Duodenal mucosa (tissue), 2 donors: ENCODE data around the gene DENND10.
"Not testable (repeated sequence)": the region's sequence is repeated elsewhere in the genome, so short reads cannot be mapped to it uniquely, and the experiment has no call there.

ENCODE experiments used
- H3K27ac ChIP-seq: one replicate; pipeline ENCODE4 v1.7.0; 2013; ENCODE audit warnings: low read depth, low read length
- H3K27me3 ChIP-seq, 2 donors: one replicate each; pipeline ENCODE4 v1.7.0; 2013; ENCODE audit warnings: low read length in 2 of 2, control low read depth in 1 of 2; ENCODE audit not compliant: insufficient read depth in 2 of 2, control insufficient read depth in 1 of 2
- H3K36me3 ChIP-seq, 2 donors: one replicate each; pipeline ENCODE4 v1.7.0; 2013; ENCODE audit warnings: low read length in 2 of 2, control low read depth in 1 of 2; ENCODE audit not compliant: insufficient read depth in 2 of 2, control insufficient read depth in 1 of 2
- H3K4me1 ChIP-seq, 2 donors: one replicate each; pipeline ENCODE4 v1.7.0; 2013; ENCODE audit warnings: low read length in 2 of 2, control low read depth in 1 of 2; ENCODE audit not compliant: insufficient read depth in 2 of 2, control insufficient read depth in 1 of 2
- H3K4me3 ChIP-seq, 2 donors: one replicate each; pipeline ENCODE4 v1.7.0; 2013; ENCODE audit warnings: low read length in 2 of 2, low read depth in 1 of 2
- H3K9ac ChIP-seq, 2 donors: one replicate each; pipeline ENCODE4 v1.7.0; 2013; ENCODE audit warnings: low read length in 2 of 2, low read depth in 1 of 2
- H3K9me3 ChIP-seq, 2 donors: one replicate each; pipeline ENCODE4 v1.7.0; 2013; ENCODE audit warnings: low read length in 2 of 2, control low read depth in 1 of 2; ENCODE audit not compliant: control insufficient read depth in 1 of 2

Gene DENND10

DNA sequence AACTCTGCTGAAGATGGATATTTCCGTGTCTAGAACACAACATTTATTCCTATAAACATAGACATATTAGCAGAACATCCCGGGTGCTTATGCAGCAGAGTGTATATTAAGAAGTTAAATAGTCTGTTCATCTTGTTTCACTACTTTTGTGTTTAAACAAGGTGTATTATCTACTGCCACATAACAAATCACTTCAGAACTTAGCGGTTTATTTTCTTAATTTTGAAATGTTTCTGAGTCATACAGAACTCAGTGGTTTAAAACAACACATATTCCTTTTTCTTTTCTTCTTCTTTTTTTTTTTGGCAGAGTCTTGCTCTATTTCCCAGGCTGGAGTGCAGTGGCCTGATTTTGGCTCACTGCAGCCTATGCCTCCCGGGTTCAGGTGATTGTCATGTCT is 25.8 kb downstream of the DENND10 start:
- Histone ChIP-seq H3K9ac (no peak overlapping the region), H3K4me1 (peaks cover 0 to 5% of the 10 kb centered on the region in 2 donors), H3K9me3 (no peaks in the 10 kb centered on the region), H3K27me3 (no peaks in the 10 kb centered on the region), H3K36me3 (peaks cover 11 to 36% of the 10 kb centered on the region in 2 donors), H3K27ac (no peak overlapping the region), H3K4me3 (no peak overlapping the region)

DNA sequence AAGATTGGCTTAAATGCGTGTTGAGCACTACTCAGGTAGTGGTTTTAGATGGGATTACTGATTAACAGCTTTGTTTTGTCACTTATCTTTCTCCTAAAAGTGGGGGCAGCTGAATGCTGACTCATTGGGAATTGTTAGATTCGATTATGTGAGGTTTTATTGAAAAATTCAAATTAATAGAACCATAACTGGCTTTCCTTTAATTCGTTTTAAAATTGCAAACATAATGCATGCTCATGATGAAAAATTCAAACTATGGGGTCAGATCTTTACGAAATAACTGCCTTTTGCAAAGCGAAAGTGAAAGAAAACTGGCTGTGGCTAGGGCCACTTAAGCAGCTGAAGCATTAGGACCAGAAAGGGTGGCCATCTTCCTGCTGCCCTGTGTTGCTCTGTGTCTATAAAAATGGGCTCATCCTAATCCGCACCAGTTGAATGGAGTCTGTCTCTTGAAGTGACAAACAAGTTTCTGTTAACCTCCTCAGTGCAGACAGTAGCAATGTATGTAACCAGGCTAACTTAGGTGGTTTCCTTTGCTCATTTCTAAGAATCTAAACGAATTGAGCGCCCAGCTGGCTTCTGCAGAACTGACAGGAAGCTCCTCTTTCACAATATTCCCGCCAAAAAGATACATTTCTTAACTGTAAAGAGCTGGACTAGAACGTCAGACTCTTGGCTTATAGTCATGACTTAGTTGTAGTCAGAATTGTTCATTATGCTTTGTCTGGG is 27.8 kb downstream of the DENND10 start:
- Histone ChIP-seq H3K9me3 (no peaks in the 10 kb centered on the region), H3K27me3 (no peaks in the 10 kb centered on the region), H3K9ac (peak overlapping the region; percentile 27 to 51), H3K36me3 (peaks cover 11 to 26% of the 10 kb centered on the region in 2 donors), H3K4me1 (peaks cover 0 to 5% of the 10 kb centered on the region in 2 donors), H3K27ac (no peak overlapping the region), H3K4me3 (peak overlapping the region; percentile 57 to 66)

DNA sequence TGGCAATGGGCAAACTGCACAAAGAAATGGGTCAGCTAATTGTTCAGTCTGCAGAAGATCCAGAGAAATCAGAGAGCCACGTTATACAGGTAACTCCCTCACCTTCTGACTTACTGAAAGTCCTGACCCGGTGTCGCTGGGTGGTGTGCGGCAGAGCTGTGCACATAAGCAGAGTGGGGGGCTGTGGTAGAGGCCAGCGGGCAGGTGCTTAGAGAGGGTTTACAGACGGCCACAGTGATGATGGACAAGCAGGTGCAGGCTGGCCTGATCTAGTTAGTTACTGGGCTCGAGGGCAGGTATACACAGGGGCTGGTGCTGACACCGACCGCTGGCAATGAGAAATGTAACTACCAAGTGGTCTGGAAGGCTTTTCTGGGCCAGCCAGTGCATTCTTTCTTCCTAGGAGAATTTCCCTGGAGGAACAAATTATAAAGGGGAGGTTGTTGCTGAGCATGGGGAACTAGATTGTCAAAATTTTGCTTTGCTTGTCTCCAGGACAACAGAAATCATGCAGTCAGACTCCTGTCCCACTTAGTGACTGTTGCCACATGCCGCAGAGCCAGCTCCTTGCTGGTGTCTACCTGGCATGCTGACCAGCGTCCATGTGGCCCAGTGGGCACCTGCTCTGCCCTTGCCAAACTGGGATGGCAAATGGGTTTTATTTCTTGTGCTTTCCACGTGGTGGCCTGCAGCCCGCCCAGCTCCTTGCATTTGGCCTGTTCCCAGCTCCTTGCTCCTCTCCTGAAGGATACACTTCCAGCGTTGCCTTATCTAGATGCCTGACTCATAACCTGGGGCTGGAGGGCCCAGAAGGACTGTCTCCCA is 28.8 kb downstream of the DENND10 start:
- Histone ChIP-seq H3K27me3 (no peaks in the 10 kb centered on the region), H3K4me3 (no peak overlapping the region), H3K36me3 (peaks cover 11 to 26% of the 10 kb centered on the region in 2 donors), H3K4me1 (peaks cover 0 to 5% of the 10 kb centered on the region in 2 donors), H3K27ac (no peak overlapping the region), H3K9ac (no peak overlapping the region), H3K9me3 (no peaks in the 10 kb centered on the region)

DNA sequence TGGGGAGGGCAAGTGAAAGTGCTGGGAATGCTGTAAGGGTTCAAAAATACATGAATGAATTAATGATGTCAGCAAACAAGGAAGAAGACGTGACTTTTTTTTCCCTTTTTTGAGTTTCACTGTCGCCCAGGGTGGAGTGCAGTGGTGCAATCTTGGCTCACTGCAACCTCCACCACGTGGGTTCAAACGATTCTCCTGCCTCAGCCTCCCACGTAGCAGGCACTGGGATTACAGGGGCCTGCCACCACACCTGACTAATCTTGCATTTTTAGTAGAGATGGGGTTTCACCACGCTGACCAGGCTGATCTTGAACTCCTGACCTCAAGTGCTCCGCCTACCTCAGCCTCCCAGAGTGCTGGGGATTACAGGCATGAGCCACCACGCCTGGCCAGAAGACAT is 30.0 kb downstream of the DENND10 start:
- H3K27ac ChIP-seq: no peak overlapping the region
- H3K36me3 ChIP-seq: peaks cover 11 to 33% of the 10 kb centered on the region in 2 donors

DNA sequence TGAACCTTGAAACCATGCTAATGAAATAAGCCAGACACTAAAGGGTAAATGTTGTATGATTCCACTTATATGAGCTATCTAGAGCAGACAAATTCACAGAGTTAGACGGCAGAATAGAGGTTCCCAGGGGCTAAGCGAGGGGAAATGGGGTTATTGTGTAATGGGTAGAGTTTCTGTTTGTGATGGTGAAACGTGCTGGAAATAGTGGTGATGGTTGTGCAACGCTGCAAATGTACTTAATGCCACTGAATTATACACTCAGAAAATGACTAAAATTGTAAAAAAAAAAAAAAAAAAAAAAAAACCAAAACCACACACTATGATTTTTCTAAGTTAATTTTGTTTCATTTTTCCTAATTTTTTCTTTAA is 31.6 kb downstream of the DENND10 start:
- Histone ChIP-seq H3K4me1 (peaks cover 0 to 5% of the 10 kb centered on the region in 2 donors), H3K9me3 (no peaks in the 10 kb centered on the region), H3K9ac (no peak overlapping the region), H3K4me3 (no peak overlapping the region), H3K27ac (no peak overlapping the region), H3K36me3 (peaks cover 3 to 42% of the 10 kb centered on the region in 2 donors), H3K27me3 (no peaks in the 10 kb centered on the region)

More for the DNA sequence above, 30.0 kb downstream of the DENND10 start:
- no peaks in the 10 kb centered on the region for H3K9me3 ChIP-seq
- H3K9ac ChIP-seq: no peak overlapping the region
- H3K27me3 ChIP-seq: no peaks in the 10 kb centered on the region
- no peak overlapping the region for H3K4me3 ChIP-seq
- H3K4me1 ChIP-seq: peaks cover 0 to 5% of the 10 kb centered on the region in 2 donors

DNA sequence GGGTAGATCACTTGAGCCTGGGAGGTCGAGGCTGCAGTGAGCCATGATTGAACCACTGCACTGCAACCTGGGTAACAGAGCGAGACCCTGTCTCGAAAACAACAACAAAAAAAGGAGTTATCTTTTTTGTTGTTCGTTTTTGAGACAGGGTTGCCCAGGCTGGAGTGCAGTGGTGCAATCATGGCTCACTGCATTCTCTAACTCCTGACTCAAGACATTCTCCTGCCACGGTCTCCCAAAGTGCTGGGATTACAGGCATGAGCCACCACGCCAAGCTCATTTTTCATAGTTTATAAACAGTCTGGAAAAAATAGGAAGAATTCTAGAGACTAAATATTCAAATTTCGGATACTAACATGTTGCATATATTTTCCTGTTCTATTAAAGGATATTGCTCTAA is 32.2 kb downstream of the DENND10 start:
- Histone ChIP-seq H3K36me3 (peaks cover 3 to 44% of the 10 kb centered on the region in 2 donors), H3K9me3 (no peaks in the 10 kb centered on the region), H3K9ac (no peak overlapping the region), H3K27me3 (no peaks in the 10 kb centered on the region), H3K4me3 (no peak overlapping the region), H3K27ac (no peak overlapping the region), H3K4me1 (peaks cover 0 to 5% of the 10 kb centered on the region in 2 donors)

DNA sequence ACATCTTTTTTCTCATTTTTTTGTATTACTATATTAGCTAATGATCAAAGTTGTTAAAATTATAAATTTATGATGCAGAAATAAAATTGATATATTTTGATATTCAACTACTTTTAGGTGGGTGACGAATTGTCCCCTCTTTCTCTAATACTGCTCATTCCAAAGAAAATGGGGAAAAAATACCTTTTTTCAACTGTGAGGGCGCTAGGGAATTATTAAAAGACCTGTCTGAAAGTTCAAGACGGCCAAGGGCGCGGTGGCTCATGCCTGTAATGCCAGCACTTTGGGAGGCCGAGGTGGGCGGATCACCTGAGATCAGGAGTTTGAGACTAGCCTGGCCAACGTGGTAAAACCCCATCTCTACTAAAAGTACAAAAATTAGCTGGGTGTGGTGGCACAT is 34.0 kb downstream of the DENND10 start:
- H3K9me3 ChIP-seq, H3K4me1 ChIP-seq, H3K27me3 ChIP-seq, H3K27ac ChIP-seq, H3K9ac ChIP-seq, H3K4me3 ChIP-seq: not testable (repeated sequence)
- H3K36me3 ChIP-seq: peaks cover 0 to 38% of the 10 kb centered on the region in 2 donors

DNA sequence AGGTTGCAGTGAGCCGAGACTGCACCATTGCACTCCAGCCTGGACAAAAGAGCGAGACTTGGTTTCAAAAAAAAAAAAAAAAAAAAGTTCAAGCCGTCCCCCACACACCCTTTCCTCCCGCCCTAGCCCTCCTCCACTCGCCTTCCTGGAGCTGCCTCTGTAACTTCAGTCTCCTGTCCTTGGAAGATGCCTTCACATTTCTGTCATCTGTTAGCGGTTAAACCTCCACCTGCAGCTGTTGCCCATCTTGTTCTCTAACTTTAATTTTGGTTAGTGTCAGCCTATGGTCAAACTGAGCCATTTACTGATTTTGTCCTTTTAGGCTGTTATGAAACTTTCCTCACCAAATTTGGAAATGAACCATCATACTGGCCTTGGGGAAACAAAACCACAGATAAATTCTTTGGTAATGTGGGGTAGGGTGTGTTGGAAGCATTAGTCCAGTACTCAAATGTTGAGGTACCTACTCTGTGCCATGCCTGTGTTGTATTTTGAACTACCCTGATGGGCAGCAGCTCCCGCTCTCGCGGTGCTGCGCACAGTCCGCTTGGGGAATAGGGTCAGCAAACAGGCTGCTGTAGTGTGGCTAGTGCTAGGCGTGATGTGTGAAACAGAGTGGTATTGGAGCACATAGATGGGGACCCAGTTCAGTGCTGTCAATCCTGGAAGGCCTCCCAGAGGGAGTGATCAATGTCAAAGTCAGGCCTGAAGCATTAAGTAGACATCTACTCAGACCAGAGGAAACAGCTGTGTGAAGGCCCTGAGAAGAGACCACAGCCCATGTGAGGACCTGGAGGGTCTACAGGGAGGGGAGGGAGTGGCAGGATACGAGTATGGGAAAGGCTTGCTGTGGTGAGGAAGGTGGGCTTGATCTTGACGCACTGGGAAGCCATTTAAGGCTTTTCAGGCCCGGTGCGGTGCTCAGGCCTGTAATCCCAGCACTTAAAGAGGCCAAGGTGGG is 34.7 kb downstream of the DENND10 start:
- Histone ChIP-seq H3K27ac (no peak overlapping the region), H3K27me3 (no peaks in the 10 kb centered on the region), H3K9me3 (no peaks in the 10 kb centered on the region), H3K4me3 (no peak overlapping the region), H3K4me1 (no peaks in the 10 kb centered on the region), H3K9ac (no peak overlapping the region), H3K36me3 (peaks cover 0 to 31% of the 10 kb centered on the region in 2 donors)

DNA sequence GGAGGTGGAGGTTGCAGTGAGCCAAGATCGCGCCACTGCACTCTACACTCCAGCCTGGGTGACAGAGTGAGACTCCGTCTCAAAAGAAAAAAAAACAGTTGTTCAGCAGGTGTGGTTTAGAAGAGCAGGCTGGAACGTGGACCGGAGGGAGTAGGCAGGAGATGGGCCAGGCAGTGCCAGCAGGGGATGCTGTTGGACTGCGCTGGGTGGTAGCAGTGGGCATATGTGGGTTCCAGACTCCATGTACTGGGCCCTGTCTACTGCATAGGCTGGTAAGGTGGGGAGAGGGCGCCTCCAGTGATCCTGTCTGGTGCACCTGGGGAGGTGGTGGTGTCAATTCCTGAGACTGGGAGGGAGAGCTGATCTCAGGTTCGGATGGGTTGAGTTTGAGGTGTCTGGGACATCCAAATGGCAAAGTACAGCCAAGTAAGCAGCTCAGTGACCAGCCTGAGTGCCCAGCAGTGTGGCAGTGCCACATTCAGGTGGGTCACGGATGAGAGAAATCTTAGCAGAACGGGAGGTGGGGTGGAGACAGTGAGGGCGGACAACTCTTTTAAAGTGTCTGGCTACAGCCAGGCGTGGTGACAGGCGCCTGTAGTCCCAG is 35.7 kb downstream of the DENND10 start:
- Histone ChIP-seq H3K4me1 (peaks cover 0 to under 1% of the 10 kb centered on the region in 2 donors), H3K4me3 (no peak overlapping the region), H3K27ac (no peak overlapping the region), H3K9me3 (no peaks in the 10 kb centered on the region), H3K27me3 (no peaks in the 10 kb centered on the region), H3K36me3 (peaks cover 0 to 29% of the 10 kb centered on the region in 2 donors), H3K9ac (no peak overlapping the region)
